GM19438 (cell line): ENCODE results near the gene SCTR.
A peak's percentile ranks its signal among the peaks of the same experiment; 100 is the strongest.

ENCODE experiments used
- ATAC-seq: cut with Tn5 transposase; IDR thresholded peaks from one replicate; pipeline ENCODE4 v1.9.1; 2021; ENCODE audit warnings: low read depth; ENCODE audit not compliant: unreplicated experiment

SCTR gene

DNA sequence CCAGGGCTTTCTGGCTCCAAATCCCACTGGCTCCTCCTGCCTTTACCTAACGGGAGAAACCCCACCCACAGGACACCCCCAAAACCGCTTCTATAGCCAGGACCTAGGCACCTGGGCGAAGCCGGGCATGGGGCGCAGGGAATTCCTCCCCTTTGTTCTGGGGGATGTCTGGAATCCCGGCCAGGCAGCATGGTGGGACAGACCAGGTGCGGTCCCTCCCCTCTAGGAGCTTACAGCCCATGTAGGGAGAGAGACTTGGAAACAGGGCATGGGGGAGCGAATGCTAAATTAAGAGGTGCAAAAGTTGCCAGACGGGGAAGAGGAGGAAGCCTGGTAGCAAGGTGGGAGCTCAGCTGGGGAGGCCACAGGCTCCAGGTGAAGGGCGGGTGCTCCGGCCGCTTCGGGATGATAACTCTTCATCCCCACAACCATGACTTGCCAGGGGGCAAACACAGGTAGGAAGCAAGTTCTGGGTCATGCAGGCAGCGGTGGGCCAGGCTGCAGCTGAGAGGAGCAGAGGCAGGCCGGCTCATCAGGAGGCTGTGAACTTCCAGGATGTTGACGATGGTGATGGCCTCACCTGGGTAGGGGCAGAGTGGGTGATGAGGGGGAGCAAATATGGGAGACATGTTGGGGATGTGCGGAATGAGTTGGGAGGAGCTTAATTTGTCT is 91.3 kb downstream of the SCTR start:
- no peak for ATAC-seq

DNA sequence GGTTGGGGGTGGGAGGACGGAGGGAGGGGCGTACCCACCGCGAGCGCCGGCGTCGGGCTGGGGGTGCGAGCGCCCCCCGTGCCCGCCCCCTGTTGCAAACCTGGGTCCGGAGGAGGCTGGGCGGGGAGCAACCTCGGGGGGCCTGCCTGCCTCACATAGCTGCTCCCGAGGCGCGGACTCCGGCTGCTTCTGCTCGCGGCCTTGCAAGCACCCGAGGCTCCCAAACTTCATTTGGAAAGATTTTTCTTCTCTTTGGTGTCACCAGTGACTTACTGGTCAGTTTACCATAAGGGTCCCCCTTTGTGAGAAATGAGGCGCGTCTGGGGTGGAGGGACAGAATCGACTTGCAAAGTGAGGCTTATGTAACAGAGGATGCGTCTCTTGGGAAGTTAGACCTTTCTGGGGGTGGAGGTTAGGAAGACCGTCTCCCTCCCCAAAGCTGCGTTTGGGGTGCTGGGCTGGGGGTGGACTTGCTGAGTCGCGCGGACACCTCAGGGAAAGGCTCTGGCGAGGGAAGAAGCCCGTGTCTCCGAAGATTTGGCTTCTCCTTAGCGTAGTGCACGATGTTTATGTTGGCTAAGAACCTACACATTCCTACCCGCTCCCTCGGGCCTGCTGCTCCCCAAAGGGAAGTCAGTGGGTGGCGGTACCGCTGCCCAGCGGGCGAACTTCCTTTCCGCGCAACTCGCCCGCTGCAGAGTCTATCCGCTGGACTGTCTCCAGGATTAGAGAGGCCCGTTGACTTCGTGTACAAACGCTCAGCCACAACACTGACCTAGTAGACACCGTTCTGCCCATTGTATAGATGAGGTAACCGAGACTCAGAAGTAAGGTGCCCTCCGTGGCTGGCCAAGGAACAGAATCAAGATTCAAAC is 92.1 kb downstream of the SCTR start:
- ATAC-seq = no peak

DNA sequence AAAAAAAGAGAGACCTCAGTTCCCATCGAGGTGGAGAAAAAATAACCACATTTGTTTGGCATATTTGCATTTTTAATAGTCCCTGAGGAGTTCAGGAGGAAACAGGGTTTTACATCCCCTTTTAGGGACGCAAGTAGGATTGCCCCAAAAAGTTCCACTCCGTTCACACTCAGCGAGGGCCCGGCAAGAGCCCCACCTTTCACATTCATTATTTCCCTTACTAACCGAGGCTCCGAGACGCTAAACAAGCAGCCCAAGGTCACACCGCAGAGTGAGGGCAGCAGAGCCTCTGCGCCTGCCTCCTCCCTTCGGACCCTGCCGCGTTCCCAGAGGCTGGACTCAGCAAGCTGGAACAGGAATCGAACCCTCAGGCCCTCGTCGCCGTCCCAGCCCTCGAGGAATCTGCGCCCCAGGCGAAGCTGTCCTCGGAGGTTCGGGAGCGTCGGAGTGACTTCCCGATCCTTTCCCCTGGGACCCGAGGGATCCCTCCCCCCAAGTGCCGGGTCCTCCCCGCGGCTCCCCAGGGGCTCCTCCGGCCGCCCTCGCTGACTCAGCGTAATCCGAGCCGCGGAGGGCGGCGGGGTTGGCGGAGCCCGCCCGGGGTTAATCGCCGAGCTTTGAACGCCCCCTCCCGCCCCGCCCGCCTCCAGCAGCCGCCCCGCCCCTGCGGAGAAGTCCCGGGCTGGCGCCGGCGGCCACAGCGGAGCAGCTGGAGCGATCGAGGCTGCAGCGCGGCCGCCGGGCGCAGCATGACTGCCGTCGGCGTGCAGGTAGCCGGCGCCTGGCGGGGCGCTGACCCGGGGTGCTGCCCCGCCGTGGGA is 92.9 kb downstream of the SCTR start, which contains the start of gene TMEM37:
TMEM37 (plus strand) TSS at position 700 of the 821 bp plus-strand sequence; CDS start at position 750, 50 bp downstream.
- ATAC-seq = peak; percentile 73

DNA sequence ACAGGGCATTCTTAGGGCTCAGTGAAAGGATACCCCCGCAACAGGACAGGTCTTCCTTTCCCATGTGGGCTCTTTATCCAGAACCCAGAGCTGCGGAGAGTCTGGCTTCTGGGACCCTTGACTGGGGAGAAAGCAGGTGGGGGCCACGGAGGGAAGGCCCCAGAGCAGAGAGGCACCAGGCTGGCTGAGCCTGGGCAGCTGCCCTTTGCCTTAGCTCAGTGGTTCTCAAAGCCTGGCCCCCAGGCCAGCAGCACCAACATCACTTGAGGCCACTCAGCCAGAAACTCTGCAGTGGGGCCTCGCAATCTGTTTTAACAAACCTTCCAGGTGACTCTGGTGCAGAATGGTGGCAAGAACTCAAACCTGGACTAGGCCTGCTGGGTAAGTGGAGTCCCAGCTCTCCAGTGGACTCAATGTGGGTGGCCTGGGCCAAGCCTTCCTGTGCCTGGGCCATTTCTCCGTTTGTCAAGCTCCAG is 94.2 kb downstream of the SCTR start:
- no peak for ATAC-seq

DNA sequence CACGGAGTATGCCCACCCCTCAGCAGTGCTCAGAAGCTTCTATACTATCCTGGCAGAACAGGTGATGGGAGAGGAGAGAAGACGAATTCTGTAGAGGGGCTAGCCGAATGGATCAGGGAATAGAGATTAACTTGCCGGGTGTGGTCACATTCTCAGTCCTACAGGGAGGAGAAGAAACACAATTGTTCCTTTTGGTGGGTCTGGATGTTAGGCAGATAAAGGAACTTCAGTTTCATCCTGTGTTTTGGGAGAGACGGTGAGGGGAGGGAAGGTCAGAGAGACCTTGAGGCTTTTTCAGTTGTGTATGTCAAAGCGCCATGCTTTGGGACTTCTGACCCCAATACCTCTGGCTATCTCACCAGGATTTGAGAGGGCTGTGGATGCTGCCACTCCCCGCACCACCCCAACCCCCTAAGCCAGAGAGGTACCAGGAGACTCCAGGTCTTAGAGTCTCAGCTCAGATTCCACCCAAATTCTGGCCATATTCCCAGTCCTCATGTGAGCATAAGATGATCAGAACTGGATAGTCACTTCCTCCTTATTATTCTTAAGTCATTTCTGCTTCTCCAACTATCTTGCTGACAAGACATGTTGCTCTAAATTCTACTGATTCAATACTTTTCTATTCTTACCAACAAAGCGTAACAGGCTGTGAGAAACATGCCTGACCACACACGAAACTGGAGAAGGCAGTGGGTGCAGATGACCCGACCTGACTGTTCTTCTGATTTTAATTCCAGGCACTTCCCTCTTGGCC is 94.9 kb downstream of the SCTR start:
- ATAC-seq = no peak

DNA sequence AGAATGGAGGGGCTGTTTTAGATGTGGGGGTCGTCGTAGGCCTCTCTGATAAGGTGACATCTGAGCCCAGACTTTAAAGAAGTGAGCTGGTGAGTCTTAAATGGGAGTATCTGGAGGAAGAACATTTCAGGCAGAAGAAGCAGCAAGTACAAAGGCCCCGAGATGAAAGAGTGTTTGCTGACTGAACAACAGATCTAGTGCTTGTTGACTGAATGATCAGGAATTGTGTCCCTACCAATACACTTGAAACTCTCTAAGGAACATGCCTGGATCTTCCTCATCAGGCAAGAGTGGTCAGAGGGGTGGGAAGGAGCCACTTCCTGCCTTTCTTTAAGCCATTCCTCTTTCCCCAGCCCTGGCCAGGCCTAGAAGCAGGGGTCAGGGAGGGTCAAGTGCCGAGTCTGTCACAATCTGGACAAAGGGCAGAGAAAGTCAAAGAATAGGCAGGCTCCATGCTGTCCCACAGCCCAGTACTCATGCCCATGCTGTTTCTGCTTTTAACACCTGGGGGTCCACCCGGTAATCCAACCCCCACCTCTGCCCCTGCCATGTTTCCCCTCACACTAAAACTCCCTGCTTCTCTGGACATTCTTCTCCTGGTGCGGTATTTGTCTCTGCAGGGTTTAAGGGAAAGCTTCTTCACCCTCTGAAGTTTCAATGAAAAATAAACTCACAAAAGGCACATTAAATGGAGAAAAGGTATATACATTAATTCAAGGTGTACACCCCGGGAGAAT is 95.6 kb downstream of the SCTR start:
- ATAC-seq = no peak

DNA sequence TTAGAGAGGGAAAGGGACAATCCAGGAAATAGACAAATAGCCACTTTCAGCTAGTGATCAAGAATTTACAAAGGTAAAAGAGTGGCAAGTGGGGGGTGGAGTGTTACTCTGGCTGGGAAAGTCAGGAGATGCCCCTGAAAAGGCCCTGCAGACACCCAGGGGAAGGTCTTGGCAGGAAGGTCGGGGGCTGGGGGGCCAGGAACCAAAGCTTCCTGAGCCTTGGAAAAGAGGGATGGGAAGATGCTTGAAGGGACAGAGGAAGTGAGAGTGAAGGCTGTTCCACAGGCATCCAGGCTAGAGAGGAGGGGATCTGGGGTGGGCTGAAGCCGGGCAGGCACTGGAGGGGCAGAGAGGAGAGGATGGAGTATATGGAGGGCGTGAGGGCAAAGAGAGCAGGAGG is 96.5 kb downstream of the SCTR start:
- ATAC-seq = no peak

DNA sequence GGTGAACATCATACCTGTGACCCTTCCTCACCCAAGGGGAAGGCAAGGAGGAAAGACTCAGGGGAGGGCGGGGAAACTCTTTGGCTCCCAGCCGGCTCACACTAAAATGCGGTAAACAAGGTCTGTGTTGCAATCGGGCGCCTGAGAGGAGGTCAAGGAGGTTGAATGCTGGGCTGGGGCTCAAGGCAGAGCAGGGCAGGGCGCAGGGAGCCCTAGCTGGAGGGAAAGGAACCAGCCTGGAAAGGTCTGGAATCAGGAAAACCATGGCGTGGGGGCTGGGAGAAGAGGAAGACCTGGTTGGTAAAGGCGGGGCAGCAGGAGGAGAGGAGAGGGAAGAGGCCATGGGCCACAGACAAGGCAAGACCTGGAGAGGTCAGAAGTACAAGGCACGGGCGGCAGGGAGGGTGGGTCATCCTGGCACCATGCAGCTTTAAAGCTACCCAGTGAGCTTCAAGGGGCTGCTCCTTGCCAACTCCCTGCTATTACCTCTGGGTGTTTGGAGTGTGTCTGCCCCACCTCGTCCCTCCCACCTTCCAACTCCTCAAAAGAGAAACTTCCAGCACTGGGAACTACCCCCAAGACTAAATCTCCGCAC is 97.4 kb downstream of the SCTR start:
- no peak for ATAC-seq

DNA sequence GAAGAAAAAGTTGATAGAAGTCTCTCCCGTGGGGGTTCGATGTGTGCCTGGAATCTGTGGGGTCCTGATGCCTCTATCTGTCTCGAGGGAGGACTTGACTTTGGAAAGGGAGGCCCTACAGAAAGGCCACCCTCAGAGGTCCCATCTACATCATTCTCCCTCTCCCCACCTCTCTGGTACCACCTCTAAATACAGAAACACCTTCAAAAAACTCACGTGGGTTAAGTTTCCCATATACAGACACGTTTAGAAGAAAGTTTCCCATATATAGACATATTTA is 97.9 kb downstream of the SCTR start:
- no peak for ATAC-seq

DNA sequence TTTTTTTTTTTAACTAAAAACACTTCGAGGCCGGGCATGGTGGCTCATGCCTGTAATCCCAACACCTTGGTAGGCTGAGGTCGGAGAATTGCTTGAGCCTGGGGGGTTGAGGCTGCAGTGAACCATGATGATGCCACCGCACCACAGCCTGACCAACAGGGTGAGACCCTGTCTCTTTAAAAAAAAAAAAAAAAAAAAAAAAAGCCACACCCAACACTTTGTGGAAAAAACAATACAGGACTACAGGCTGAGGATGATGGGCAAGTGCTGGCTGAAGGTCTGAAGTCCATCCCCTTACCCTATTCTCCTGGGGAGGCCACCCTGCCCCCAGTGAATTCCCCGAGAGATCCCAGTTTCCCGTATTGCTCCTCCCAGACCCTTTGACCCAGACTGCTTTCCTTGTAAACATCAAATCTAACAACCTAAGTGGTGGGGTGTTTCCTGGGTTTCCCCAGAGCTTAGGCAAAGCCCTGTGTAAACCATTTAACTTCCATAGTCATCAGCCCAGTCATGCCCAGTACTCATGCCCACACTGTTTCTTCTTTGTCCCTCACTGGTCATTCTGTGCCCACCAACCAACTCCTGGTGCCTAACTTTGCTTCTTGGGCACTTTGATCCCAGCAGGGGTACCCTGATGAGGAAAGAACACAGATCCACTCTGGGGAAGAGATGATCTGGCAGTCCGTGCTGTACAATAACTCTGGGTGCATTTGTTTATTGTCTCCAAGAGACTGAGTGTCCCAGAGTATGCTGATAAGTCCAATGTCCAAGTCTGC is 98.5 kb downstream of the SCTR start:
- ATAC-seq = no peak

DNA sequence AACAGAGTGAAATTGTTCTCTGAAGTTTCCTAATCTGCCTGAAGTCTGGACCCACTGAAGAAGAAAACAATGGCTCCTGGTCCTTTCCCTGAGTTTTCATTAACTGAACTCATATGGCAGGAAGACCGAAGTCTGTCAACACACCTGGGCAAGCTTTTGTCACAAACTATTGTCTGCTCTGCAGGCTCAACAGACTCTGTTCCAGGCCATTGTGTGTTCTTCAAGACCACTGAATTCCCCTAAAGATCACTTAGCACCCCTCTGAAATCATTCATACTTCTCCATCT is 99.2 kb downstream of the SCTR start:
- no peak for ATAC-seq

DNA sequence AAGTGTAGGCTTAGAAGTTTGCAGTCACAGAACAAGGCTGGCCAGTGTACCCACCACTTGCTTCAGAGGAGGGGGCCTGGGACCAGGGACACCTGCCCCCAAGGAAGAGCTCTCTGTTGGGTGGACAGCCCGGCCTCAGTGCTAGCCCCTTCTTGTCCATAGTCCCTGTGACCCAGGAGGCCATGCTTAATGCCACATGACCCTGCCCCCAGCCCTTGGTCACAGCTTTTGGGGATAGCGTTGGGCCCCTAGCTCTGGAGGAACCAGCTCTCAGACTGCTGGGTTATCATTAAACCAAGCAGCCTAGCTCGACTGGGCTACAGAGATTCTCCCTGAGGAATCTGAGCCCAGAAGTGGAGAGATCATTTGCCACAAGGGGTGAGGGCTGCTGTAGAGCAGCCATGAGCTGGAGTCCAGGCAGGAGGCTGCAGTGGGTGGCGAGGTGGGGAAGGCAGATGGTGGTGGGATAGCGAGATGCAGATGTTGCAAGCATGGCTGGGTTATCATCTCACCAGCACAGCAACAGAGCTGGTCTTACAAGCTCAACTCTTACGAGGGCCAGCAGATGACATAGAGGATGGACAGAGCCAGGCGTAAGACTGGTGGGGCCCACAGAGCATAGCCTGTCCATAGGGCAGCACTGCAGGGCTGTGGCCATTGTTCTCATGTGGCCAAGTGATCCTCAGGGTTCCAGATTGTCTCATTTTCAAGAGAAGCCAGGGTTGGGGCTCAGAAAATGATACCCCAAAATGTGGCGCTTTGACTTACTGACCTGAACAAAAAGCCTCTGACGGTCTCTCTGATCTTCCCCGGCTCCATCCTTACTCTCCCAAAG is 99.8 kb downstream of the SCTR start:
- ATAC-seq = no peak

DNA sequence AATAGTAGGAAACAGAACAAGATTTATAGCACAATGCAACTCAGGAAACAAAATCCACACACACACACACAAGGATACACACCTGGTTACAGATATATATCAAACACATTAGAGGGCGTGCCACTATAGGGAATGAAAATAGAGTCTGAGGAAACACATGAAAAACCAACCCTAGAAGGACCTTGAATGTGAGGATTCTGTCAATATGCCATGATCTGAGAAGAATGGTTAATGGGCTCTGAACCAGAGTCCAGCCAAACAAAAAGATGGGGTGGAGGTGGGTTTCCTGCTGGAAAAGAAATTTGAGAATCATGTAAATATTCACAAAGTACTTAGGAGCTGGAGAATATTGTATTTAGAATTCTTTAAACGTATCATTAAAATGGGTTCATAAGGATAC is 100.5 kb downstream of the SCTR start:
- no peak for ATAC-seq

DNA sequence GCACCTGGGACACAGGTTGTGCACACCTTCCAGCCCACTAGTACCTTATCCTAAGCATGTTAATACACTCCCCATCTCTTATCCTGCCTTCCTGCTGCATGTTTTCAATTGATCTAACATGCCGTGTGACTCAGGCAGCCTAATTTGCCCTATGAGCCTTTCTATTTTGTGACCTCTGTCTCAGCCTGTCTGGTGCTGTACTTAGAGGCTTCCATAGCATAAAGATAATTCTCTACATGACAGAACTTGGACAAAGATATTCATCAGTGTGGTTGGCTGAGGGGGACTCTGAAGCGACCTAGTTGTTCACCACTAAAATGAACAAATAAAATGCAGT is 101.2 kb downstream of the SCTR start:
- ATAC-seq = no peak

DNA sequence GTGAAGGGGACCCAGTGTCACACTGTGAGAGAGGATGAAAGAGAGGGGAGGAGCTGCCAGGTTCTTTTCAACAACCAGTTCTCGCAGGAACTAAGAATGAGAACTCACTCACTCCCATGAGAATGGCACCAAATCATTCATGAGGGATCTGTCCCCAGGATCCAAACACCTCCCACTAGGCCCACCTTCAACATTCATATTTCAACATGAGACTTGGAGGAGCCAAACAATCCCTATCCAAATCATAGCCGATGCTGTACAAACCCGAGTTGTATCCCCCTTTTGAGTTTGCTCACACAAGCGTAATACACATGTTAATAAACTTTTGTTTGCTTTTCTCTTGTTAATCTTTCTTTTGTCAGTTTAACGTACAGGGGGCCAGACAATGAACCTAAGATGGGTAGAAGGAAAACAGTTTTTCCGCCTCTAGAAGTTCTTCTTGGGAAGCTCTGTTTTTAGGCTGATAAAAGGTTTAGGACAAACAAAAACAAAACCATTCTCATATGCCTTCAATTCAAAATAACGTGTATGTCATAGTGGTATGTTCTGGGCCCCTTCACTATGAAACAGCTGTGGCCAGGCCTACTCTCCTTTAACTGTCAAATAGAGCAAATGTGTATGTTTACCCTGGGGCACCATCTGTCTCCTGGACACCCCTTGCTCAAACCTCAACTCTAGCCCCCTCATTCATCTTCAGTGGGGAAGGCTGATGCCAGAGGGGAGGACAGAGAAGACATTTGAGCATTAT is 101.7 kb downstream of the SCTR start:
- no peak for ATAC-seq

DNA sequence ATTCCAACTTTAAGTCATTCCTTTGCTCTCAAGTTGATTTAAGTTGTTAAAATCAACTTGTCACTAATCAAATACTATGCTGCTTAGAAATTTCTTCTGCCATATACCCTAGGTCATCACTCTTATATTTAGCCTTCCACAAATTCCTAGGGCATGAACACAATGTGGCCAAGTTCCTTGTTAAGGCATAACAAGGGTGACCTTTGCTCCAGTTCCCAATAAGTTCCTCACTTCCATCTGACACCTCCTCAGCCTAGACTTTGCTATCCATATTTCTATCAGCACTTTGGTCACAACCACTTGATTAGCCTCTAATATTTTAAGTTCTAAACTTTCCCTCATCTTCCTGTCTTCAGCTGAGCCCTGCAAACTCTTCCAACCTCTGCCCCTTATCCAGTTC is 102.5 kb downstream of the SCTR start:
- ATAC-seq = no peak

DNA sequence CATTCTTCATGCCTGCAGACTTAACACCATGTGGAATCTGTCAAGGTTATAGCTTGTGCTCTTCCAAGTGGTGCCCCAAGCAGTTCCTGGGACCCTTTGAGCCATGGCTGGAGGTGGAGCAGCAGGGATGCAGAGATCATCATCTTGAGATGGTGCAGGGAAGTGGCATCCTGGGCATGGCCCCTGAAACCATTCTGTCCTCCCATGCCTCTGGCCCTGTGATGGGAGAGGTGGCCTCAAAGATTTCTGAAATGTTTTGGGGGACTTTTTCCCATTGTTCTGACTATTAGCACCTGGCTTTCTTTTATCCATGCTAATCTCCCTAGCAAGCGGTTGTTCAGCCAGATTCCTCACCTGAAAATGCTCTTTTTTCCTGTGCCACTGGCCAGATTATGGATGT is 103.0 kb downstream of the SCTR start:
- ATAC-seq = no peak
